Measurements from ENCODE around the gene SRGAP1. TPM values are rescaled to one million over a fixed set of nuclear protein-coding genes. Genes with fewer than 3 reads are reported as not detected.

Gene SRGAP1
- total RNA-seq, 1 donor from 2014 or later, result 9.7 TPM

- peaks cover 54% of the 10 kb centered on the region for H3K4me1 Mint-ChIP-seq
- H3K36me3 Mint-ChIP-seq, result no peaks in the 10 kb centered on the region
- no peak for TF ChIP-seq CTCF (IDR thresholded peaks at IDR 0.05; ENCODE audit: unreplicated experiment)
- H3K27ac Mint-ChIP-seq, result peak overlapping the region; percentile 91
- peak overlapping the region; percentile 33 for H3K4me3 Mint-ChIP-seq
- no peak for DNase-seq (ENCODE audit: low spot score in 2 of 2, unreplicated experiment in 2 of 2)
- no peaks in the 10 kb centered on the region for H3K27me3 Mint-ChIP-seq (ENCODE audit: low read depth)
- H3K9me3 Mint-ChIP-seq, result no peaks in the 10 kb centered on the region
Measured at GRCh38 chr12:64083285-64084210, 239.0 kb downstream of the SRGAP1 start.

GRCh38 chr12:64085154-64085553 lies 240.7 kb downstream of the SRGAP1 start:
- Mint-ChIP-seq H3K4me1 (peaks cover 64% of the 10 kb centered on the region), H3K36me3 (no peaks in the 10 kb centered on the region), H3K9me3 (no peaks in the 10 kb centered on the region), H3K4me3 (no peak overlapping the region), H3K27me3 (ENCODE audit: low read depth) (no peaks in the 10 kb centered on the region), H3K27ac (peak overlapping the region; percentile 81)
- TF ChIP-seq CTCF (IDR thresholded peaks at IDR 0.05; ENCODE audit: unreplicated experiment), result no peak
- DNase-seq (ENCODE audit: low spot score in 2 of 2, unreplicated experiment in 2 of 2), result no peak

- peaks cover 58% of the 10 kb centered on the region for H3K4me1 Mint-ChIP-seq
- H3K27ac Mint-ChIP-seq, result no peak overlapping the region
- no peak overlapping the region for H3K4me3 Mint-ChIP-seq
- no peaks in the 10 kb centered on the region for H3K27me3 Mint-ChIP-seq (ENCODE audit: low read depth)
- no peak for DNase-seq (ENCODE audit: low spot score in 2 of 2, unreplicated experiment in 2 of 2)
- no peaks in the 10 kb centered on the region for H3K9me3 Mint-ChIP-seq
- TF ChIP-seq CTCF (IDR thresholded peaks at IDR 0.05; ENCODE audit: unreplicated experiment), result no peak
- H3K36me3 Mint-ChIP-seq, result no peaks in the 10 kb centered on the region
Measured at GRCh38 chr12:64085996-64086395, 241.5 kb downstream of the SRGAP1 start.

- H3K27ac Mint-ChIP-seq, result peak overlapping the region; percentile 39
- no peaks in the 10 kb centered on the region for H3K9me3 Mint-ChIP-seq
- no peaks in the 10 kb centered on the region for H3K36me3 Mint-ChIP-seq
- no peak for TF ChIP-seq CTCF (IDR thresholded peaks at IDR 0.05; ENCODE audit: unreplicated experiment)
- no peak for DNase-seq (ENCODE audit: low spot score in 2 of 2, unreplicated experiment in 2 of 2)
- H3K27me3 Mint-ChIP-seq (ENCODE audit: low read depth), result no peaks in the 10 kb centered on the region
- no peak overlapping the region for H3K4me3 Mint-ChIP-seq
- peaks cover 54% of the 10 kb centered on the region for H3K4me1 Mint-ChIP-seq
Measured at GRCh38 chr12:64086946-64087345, 242.4 kb downstream of the SRGAP1 start.

GRCh38 chr12:64087761-64088160 lies 243.3 kb downstream of the SRGAP1 start:
- Mint-ChIP-seq H3K9me3 (no peaks in the 10 kb centered on the region), H3K27ac (peak overlapping the region; percentile 61), H3K27me3 (ENCODE audit: low read depth) (no peaks in the 10 kb centered on the region), H3K4me1 (peaks cover 47% of the 10 kb centered on the region), H3K4me3 (no peak overlapping the region), H3K36me3 (no peaks in the 10 kb centered on the region)
- no peak for DNase-seq (ENCODE audit: low spot score in 2 of 2, unreplicated experiment in 2 of 2)
- no peak for TF ChIP-seq CTCF (IDR thresholded peaks at IDR 0.05; ENCODE audit: unreplicated experiment)

Measured in mesothelial cell of epicardium (in vitro differentiated cells).